ENCODE data around the gene RTL9.

Gene RTL9

DNA sequence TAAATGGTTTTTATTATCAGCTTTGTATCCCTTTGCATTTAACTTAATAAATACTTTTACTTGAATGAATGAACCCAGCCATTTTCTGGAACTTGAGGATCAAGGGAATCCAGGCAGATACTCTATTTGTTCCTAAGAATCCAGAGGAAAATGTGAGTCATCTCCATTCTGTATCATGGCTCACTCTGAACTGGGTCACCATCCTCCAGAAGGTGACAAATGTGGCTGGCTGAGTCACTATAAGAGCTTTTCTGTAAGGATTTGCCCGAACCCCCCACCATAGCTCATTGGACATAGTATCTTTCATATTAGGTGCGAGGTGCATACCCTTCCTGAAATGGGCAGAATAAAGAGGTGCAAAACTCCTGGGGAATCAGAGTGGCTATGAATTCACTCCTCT lies 25.8 kb downstream of the RTL9 start:
- intact Hi-C loops (cut with DNase I; ENCODE audit: low total_unique reads): no loop called here

DNA sequence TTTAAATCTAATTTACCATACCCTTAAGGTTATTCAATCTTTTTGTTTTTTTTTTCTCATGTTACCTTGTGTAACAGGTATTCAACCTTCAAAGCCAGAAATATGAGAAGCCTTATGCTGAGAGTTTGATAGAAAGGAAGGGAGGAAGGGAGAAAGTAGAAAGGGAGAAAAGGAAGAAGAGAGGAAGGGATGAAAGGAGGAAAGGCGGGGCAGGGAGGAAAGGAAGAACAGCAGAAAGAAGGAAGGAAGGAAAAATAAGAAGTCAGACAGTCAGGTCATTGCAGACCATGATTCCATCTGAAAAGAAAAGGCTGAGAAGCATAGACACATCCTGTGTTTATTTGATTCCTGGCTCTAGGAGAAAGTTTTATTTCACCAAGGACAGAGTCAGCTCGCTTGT lies 30.9 kb downstream of the RTL9 start:
- no peak overlapping the region for H3K4me3 ChIP-seq
- DNase-seq: no peak
- H3K9me3 ChIP-seq: no peaks in the 10 kb centered on the region
- H3K27ac ChIP-seq: no peak overlapping the region
- no peaks in the 10 kb centered on the region for H3K36me3 ChIP-seq
- no peaks in the 10 kb centered on the region for H3K4me1 ChIP-seq
- TF ChIP-seq, protein P1, sequence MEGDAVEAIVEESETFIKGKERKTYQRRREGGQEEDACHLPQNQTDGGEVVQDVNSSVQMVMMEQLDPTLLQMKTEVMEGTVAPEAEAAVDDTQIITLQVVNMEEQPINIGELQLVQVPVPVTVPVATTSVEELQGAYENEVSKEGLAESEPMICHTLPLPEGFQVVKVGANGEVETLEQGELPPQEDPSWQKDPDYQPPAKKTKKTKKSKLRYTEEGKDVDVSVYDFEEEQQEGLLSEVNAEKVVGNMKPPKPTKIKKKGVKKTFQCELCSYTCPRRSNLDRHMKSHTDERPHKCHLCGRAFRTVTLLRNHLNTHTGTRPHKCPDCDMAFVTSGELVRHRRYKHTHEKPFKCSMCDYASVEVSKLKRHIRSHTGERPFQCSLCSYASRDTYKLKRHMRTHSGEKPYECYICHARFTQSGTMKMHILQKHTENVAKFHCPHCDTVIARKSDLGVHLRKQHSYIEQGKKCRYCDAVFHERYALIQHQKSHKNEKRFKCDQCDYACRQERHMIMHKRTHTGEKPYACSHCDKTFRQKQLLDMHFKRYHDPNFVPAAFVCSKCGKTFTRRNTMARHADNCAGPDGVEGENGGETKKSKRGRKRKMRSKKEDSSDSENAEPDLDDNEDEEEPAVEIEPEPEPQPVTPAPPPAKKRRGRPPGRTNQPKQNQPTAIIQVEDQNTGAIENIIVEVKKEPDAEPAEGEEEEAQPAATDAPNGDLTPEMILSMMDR (IDR thresholded peaks at IDR 0.05): no peak
- intact Hi-C loops (cut with DNase I; ENCODE audit: low total_unique reads): no loop called here
- H3K27me3 ChIP-seq: no peaks in the 10 kb centered on the region

More for the DNA sequence above, 25.8 kb downstream of the RTL9 start:
- TF ChIP-seq, protein P1 (IDR thresholded peaks at IDR 0.05): no peak
- no peak overlapping the region for H3K27ac ChIP-seq
- H3K9me3 ChIP-seq: no peaks in the 10 kb centered on the region
- DNase-seq: no peak
- peaks cover 0 to 4% (median 0%) of the 10 kb centered on the region in 4 donors for H3K4me1 ChIP-seq
- no peak overlapping the region for H3K4me3 ChIP-seq
- no peaks in the 10 kb centered on the region for H3K27me3 ChIP-seq
- no peaks in the 10 kb centered on the region for H3K36me3 ChIP-seq

DNA sequence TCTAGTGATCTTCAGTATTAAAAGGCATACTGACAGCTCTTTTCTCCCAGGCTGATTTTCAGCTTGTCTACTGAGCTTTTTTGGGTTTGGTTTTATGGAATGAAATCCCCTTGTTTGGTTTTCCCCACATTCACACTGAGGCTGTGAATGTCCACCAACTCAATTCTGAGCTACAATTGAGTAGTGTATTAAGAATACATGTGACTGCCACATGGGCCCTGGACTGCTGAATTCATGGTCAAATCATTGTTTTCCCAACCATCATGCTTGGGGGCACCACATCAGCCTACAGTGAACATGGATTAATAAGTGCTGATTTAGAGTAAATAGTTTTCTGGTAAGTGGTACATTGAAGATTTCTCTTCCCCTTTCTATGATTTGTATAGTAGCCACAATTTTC lies 32.4 kb downstream of the RTL9 start:
- Histone ChIP-seq H3K4me1 (no peaks in the 10 kb centered on the region), H3K27ac (no peak overlapping the region), H3K4me3 (no peak overlapping the region), H3K9me3 (no peaks in the 10 kb centered on the region), H3K36me3 (no peaks in the 10 kb centered on the region), H3K27me3 (no peaks in the 10 kb centered on the region)
- TF ChIP-seq, protein P1 (IDR thresholded peaks at IDR 0.05): no peak
- intact Hi-C loops (cut with DNase I; ENCODE audit: low total_unique reads): no loop called here
- DNase-seq: no peak

DNA sequence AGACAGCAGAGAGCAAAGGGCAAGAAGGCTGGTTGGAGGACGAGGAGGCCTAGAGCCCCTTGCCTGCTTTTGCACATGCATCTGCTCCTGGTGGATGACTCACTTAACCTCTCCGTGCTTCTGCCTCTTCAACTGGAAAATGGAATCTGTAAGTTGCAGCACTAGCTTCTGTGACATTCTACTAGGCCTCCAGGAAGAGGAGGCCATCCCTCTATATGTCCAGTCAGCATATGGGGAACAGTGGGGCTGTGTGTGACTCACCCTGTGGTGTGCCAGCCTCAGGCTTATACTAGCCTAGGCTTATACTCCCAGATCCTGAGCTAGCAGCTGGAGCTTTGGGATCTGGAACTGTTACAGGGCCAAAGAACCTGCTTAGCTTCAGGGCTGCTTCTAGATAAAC lies 36.0 kb downstream of the RTL9 start:
- TF ChIP-seq, protein P1 (IDR thresholded peaks at IDR 0.05): no peak
- Histone ChIP-seq H3K4me3 (no peak overlapping the region), H3K9me3 (no peaks in the 10 kb centered on the region), H3K36me3 (no peaks in the 10 kb centered on the region), H3K27ac (no peak overlapping the region), H3K4me1 (no peaks in the 10 kb centered on the region), H3K27me3 (no peaks in the 10 kb centered on the region)
- DNase-seq: no peak
- intact Hi-C loops (cut with DNase I; ENCODE audit: low total_unique reads): no loop called here

DNA sequence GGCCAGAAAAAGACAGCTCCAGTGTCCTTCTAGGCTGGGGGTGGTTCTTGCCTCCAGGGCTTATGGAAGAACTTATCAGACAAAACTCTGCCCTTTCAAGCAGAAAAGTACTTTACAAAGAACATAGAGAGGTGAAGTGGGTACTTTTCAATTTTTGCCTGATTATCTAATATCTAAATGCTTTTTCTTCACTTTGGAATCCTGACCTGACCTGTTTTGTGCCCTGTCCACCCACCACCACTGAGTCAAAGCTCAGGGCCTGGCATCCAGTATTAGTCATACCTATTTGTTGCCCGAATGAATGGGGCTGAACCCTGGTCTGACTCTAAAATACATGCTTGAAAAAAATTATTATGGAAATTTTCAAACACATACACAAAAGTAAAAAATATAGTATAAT lies 37.2 kb downstream of the RTL9 start:
- H3K27me3 ChIP-seq: no peaks in the 10 kb centered on the region
- no peak overlapping the region for H3K27ac ChIP-seq
- H3K4me1 ChIP-seq: no peaks in the 10 kb centered on the region
- H3K4me3 ChIP-seq: no peak overlapping the region
- no peak for DNase-seq
- TF ChIP-seq, protein P1 (IDR thresholded peaks at IDR 0.05): no peak
- H3K36me3 ChIP-seq: no peaks in the 10 kb centered on the region
- H3K9me3 ChIP-seq: no peaks in the 10 kb centered on the region
- intact Hi-C loops (cut with DNase I; ENCODE audit: low total_unique reads): no loop called here

DNA sequence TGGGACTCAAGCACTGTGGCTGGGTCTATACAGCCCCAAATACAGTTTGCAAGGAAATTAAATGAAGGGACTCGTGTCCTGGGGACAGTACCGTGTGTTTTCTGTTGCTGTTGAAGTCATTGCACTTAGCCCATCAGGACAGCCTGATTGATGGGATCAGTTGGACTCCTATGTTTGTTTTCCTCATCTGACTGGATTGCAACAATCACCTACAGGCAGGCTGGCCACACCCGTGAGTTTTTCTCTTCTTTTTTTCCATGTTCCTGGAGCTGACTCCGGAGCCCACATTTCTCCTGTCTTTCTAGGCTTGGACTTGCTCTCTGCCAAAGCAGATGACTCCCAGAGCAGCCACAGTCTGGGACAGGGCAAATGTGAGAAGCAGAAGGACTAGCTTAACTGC lies 38.1 kb downstream of the RTL9 start:
- Histone ChIP-seq H3K36me3 (no peaks in the 10 kb centered on the region), H3K4me3 (no peak overlapping the region), H3K9me3 (no peaks in the 10 kb centered on the region), H3K27me3 (no peaks in the 10 kb centered on the region), H3K4me1 (no peaks in the 10 kb centered on the region), H3K27ac (no peak overlapping the region)
- no peak for DNase-seq
- intact Hi-C loops (cut with DNase I; ENCODE audit: low total_unique reads): no loop called here
- TF ChIP-seq, protein P1 (IDR thresholded peaks at IDR 0.05): no peak

Measured in tibial artery (tissue), 4 donors.